Liver (tissue), 10 donors: ENCODE measurements around the gene CRPPA. TPM values are rescaled to one million over a fixed set of nuclear protein-coding genes. Genes with fewer than 3 reads are reported as not detected.
"Not testable (repeated sequence)": the region's sequence is repeated elsewhere in the genome, so short reads cannot be mapped to it uniquely, and the experiment has no call there.

ENCODE experiments used
- DNase-seq: peaks from one replicate; pipeline ENCODE4 v3.0.0-alpha.2; 2017; ENCODE audit warnings: low spot score
- H3K27ac ChIP-seq, 2 donors: one replicate each; pipeline ENCODE4 v1.7.0; 2013; ENCODE audit warnings: inconsistent platforms in 2 of 2, low read length in 2 of 2, control low read depth in 1 of 2, low read depth in 1 of 2, mild to moderate bottlenecking in 1 of 2
- H3K27me3 ChIP-seq, 4 donors: one replicate each; pipeline versions ENCODE4 v1.6.1 to v1.7.0; 2013; ENCODE audit warnings: low read length in 3 of 4, inconsistent platforms in 1 of 4, mild to moderate bottlenecking in 1 of 4, moderate library complexity in 1 of 4; ENCODE audit not compliant: control insufficient read depth in 4 of 4, insufficient read depth in 4 of 4
- H3K36me3 ChIP-seq, 4 donors: one replicate each; pipeline versions ENCODE4 v1.6.1 to v1.7.0; 2013; ENCODE audit warnings: low read length in 3 of 4, mild to moderate bottlenecking in 3 of 4, low read depth in 1 of 4, moderate library complexity in 1 of 4; ENCODE audit not compliant: control insufficient read depth in 4 of 4, insufficient read depth in 3 of 4
- H3K4me1 ChIP-seq, 4 donors: one replicate each; pipeline versions ENCODE4 v1.6.1 to v1.7.0; 2013; ENCODE audit warnings: low read length in 3 of 4, mild to moderate bottlenecking in 3 of 4, moderate library complexity in 1 of 4; ENCODE audit not compliant: control insufficient read depth in 4 of 4, insufficient read depth in 4 of 4
- H3K4me3 ChIP-seq, 3 donors: one replicate each; pipeline versions ENCODE4 v1.6.1 to v1.7.0; 2013; ENCODE audit warnings: low read length in 3 of 3, control low read depth in 1 of 3, low read depth in 1 of 3, mild to moderate bottlenecking in 1 of 3
- H3K9ac ChIP-seq, 2 donors: one replicate each; pipeline ENCODE4 v1.7.0; 2013; ENCODE audit warnings: low read length in 2 of 2, mild to moderate bottlenecking in 2 of 2, moderate library complexity in 2 of 2, control low read depth in 1 of 2, low read depth in 1 of 2
- H3K9me3 ChIP-seq, 4 donors: one replicate each; pipeline versions ENCODE4 v1.6.1 to v1.7.0; 2013; ENCODE audit warnings: low read length in 3 of 4; ENCODE audit not compliant: control insufficient read depth in 4 of 4
- FOXA2 ChIP-seq: IDR thresholded peaks from 2 replicates; pipeline ENCODE4 v1.6.1; 2016; ENCODE audit warnings: antibody characterized with exemption
- WGBS: extraction: QIAGEN DNeasy Blood & Tissue Kit; methylation state at CpG from one replicate; pipeline ENCODE4 v1.1.7; 2013; 5-methylcytosine and 5-hydroxymethylcytosine counted together
- polyA plus RNA-seq, 2 donors: library from polyadenylated mRNA; stranded (reverse) in 1 of 2; unstranded in 1 of 2; fragments of 200-250 nt in 1 of 2; fragments of >200 nt in 1 of 2; fragmentation: Nextera tagmentation in 1 of 2; extraction: Ambion mirVana in 1 of 2; gene quantifications; one replicate each; pipeline versions ENCODE4 v1.2.1 to v1.2.3, GENCODE V29; 2013 to 2015
- small RNA-seq: library from RNA; depleted of rRNA; stranded (forward); fragments of <200 nt; gene quantifications from one replicate; pipeline ENCODE3, GENCODE V24; 2014
- total RNA-seq, 2 donors: library from RNA; depleted of rRNA; stranded (reverse); fragments of >200 nt; gene quantifications; one replicate each; pipeline ENCODE4 v1.2.3, GENCODE V29; 2014
- TF ChIP-seq, protein P1 (sequence below): IDR thresholded peaks from 2 replicates; pipeline ENCODE4 v1.6.1; 2016; ENCODE audit warnings: antibody characterized with exemption
- donor health status: healthy.
- donor health status: healthy.
- donor health status: healthy.
- donor health status: healthy.
- donor health status: healthy.

CRPPA gene
- total and polyA plus RNA-seq, 4 donors = 0.47 to 3.7 (median 1.8) TPM

DNA sequence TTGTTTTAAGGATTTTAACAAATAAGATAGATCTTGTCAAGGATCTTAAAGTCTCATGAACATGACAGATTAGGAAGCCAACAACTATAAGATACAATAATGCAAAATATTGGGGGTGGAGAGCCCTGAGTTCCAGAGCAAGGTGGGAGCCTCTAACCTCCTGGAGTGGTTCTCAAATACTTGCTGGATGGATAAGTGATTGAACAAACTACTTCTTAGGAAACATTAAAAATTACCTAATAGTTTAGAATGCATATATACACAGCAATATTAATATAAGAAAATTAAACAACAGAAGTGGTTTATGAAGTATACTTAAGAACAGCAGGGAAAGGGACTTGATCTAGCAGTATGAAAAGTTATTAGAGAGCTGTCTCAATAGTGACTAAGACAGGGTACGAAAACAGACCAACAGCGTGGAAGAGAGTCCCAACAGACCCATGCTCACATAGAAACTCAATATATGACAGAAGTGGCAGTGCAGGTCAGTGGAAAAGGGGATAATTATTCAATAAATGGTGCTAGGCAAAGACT, 28.3 kb downstream of the CRPPA start:
- Histone ChIP-seq H3K9ac (no peak overlapping the region), H3K27me3 (no peaks in the 10 kb centered on the region), H3K4me1 (no peaks in the 10 kb centered on the region), H3K4me3 (no peak overlapping the region), H3K36me3 (no peaks in the 10 kb centered on the region), H3K9me3 (no peaks in the 10 kb centered on the region), H3K27ac (no peak overlapping the region)
- 97% methylated on average over 2 of the region's 2 CpGs for WGBS
- DNase-seq = no peak
- no peak for TF ChIP-seq FOXA2
- TF ChIP-seq, protein P1, sequence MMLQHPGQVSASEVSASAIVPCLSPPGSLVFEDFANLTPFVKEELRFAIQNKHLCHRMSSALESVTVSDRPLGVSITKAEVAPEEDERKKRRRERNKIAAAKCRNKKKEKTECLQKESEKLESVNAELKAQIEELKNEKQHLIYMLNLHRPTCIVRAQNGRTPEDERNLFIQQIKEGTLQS = no peak

DNA sequence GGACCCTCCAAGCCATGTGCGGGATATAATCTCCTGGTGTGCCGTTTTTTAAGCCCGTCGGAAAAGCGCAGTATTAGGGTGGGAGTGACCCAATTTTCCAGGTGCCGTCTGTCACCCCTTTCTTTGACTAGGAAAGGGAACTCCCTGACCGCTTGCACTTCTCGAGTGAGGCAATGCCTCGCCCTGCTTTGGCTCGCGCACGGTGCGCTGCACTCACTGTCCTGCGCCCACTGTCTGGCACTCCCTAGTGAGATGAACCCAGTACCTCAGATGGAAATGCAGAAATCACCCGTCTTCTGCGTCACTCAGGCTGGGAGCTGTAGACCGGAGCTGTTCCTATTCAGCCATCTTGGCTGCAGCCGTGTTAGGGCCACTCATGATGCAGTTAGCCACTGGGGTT, 37.6 kb downstream of the CRPPA start:
- not testable (repeated sequence) for H3K36me3 ChIP-seq, DNase-seq, H3K4me3 ChIP-seq, H3K9ac ChIP-seq, H3K27me3 ChIP-seq, H3K9me3 ChIP-seq, H3K4me1 ChIP-seq, H3K27ac ChIP-seq
- WGBS = 97% methylated on average over 18 of the region's 18 CpGs

DNA sequence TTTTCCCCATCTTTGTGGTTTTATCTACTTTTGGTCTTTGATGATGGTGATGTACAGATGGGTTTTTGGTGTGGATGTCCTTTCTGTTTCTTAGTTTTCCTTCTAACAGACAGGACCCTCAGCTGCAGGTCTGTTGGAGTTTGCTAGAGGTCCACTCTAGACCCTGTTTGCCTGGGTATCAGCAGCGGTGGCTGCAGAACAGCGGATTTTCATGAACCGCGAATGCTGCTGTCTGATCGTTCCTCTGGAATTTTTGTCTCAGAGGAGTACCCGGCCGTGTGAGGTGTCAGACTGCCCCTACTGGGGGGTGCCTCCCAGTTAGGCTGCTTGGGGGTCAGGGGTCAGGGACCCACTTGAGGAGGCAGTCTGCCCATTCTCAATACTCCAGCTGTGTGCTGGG, 38.2 kb downstream of the CRPPA start:
- not testable (repeated sequence) for H3K4me1 ChIP-seq, H3K9me3 ChIP-seq, H3K27me3 ChIP-seq, H3K27ac ChIP-seq, H3K9ac ChIP-seq, DNase-seq, H3K36me3 ChIP-seq, H3K4me3 ChIP-seq
- 97% methylated on average over 7 of the region's 7 CpGs for WGBS

Small RNA genes lying within 50 kb of the gene (small RNA-seq; reads per million reads assigned to genes)
- not detected for gene AC005014.3

Other genes starting within 250 kb of the CRPPA start
- gene SOSTDC1, start 44.2 kb upstream of the CRPPA start, total RNA-seq = under 1 TPM in 1 of 2 donors, not detected in 1; 0.56 TPM
- gene SOSTDC1, start 44.2 kb upstream of the CRPPA start, polyA plus RNA-seq = under 1 TPM; 0.05 to 0.08 TPM
- not detected for gene LRRC72, start 105.3 kb upstream of the CRPPA start, total RNA-seq
- not detected for gene LRRC72, start 105.3 kb upstream of the CRPPA start, polyA plus RNA-seq
- 10 to 100 TPM in 1 of 2 donors, 1 to 10 TPM in 1; 6.9 to 11.4 TPM for gene ANKMY2, start 224.2 kb upstream of the CRPPA start, total RNA-seq
- 1 to 10 TPM; 2.7 to 4.0 TPM for gene ANKMY2, start 224.2 kb upstream of the CRPPA start, polyA plus RNA-seq
- 10 to 100 TPM; 13.0 to 18.6 TPM for gene BZW2, start 224.6 kb upstream of the CRPPA start, total RNA-seq
- 10 to 100 TPM; 10.9 to 13.2 TPM for gene BZW2, start 224.6 kb upstream of the CRPPA start, polyA plus RNA-seq